Tibial artery (tissue), 4 donors: Measurements from ENCODE around the gene ANKRD40CL.

Experiments
- DNase-seq, 2 donors: peaks; one replicate each; pipeline ENCODE4 v3.0.0-alpha.2; 2019
- H3K27ac ChIP-seq, 2 donors: fragments of 200-600 bp; sonication (generic) in 1 of 2; 1 replicate in 1 of 2; 2 replicates in 1 of 2; pipeline ENCODE4 v1.5.1; 2018 to 2019; ENCODE audit warnings: mild to moderate bottlenecking in 1 of 2
- H3K27me3 ChIP-seq, 2 donors: fragments of 200-600 bp; sonication (generic) in 1 of 2; one replicate each; pipeline versions ENCODE4 v1.5.1 to v1.6.0; 2016 to 2019
- H3K36me3 ChIP-seq, 3 donors: fragments of 200-600 bp; sonication (generic) in 2 of 3; one replicate each; pipeline ENCODE4 v1.5.1; 2016 to 2019; ENCODE audit warnings: mild to moderate bottlenecking in 2 of 3
- H3K4me1 ChIP-seq, 4 donors: fragments of 200-600 bp; sonication (generic) in 2 of 4; 1 replicate in 3 of 4; 2 replicates in 1 of 4; pipeline ENCODE4 v1.5.1; 2016 to 2019
- H3K4me3 ChIP-seq, 2 donors: fragments of 200-600 bp; sonication (generic) in 1 of 2; 1 replicate in 1 of 2; 2 replicates in 1 of 2; pipeline ENCODE4 v1.5.1; 2018 to 2019; ENCODE audit warnings: mild to moderate bottlenecking in 2 of 2
- H3K9me3 ChIP-seq, 3 donors: fragments of 200-600 bp; sonication (generic) in 1 of 3; one replicate each; pipeline ENCODE4 v1.5.1; 2016 to 2019
- intact Hi-C: fragments of 100-400 bp; cut with DNase I; formaldehyde crosslinking; loops from one replicate; pipeline ENCODE4 v1.15.0; 2023; ENCODE audit warnings: low total_unique reads
- TF ChIP-seq, protein P1 (sequence below), 2 experiments: fragments of 200-600 bp in 1 of 2; fragments of 450-650 bp in 1 of 2; IDR thresholded peaks; one replicate each; pipeline ENCODE4 v1.5.1; 2017 to 2019; ENCODE audit warnings: antibody characterized with exemption in 2 of 2, mild to moderate bottlenecking in 1 of 2, moderate library complexity in 1 of 2

ANKRD40CL gene

DNA sequence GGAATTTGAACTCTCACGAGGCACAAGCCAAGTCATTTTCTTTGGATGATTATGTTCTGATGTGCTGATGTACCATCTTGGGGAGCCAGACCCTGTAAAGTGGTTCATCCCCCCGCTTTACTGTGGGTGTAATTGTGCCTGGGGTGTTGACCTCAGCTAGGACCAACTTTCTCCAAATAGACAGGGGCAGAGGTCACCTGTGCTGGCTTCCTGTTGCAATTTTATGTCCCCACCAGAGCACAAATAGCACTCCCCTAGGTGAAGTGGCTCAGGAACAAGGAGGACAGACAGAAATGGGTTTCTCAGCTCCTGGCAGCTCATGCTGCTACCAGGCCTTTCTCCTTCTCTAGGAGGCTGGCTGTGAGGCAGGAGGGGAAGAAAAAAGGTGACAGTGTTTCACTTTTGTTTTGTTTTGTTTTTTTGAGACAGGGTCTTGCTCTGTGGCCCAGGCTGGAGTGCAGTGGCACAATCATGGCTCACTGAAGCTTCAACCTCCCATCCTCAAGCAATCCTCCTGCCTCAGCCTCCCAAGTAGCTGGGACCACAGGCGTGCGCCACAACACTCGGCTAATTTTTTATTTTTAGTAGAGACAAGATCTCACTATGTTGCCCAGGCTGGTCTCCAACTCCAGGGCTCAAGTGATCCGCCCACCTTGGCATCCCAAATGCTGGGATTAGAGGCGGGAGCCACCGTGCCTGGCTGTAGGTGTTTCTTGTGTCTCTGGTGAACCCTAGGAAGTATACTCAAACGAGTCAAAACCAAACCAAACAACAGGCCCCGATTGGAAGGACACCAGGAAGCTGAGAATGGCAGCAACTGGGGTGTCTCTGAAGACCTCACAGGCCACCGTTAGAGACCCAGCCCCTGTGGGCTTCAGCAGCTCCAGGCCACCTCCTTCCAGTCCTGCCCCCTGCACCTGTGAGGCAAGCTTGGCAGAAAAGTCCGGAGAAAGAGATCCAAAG lies 35.6 kb upstream of the ANKRD40CL start:
- Histone ChIP-seq H3K4me3 (no peak overlapping the region), H3K4me1 (peaks cover 0 to 16% (median 4%) of the 10 kb centered on the region in 4 donors)

DNA sequence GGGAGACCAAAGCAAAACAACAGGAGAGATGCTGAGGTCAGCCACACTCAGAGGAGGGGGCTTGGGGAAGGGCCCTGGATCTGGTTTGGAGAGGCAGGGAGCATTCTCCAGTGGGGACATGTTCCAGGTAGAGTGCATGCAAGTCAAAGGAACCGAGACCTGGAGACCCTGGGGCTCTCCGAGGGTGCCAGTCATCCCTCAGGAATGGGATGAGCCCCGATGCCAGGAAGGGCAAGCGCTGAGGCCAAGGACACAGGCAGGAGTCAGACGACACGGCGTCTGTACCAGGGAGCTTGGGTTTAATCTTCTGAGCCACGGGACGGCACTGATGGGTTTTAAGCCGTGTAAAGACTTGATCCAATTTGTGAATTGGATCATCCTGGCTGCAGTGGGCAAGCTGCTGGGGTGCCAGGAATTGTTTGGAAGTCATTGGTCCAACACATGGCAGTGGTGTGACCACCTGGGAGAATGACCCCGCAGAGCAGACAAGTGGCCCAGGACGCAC lies 32.9 kb upstream of the ANKRD40CL start:
- no peak overlapping the region for H3K27ac ChIP-seq
- H3K9me3 ChIP-seq, result no peaks in the 10 kb centered on the region
- DNase-seq, result no peak
- TF ChIP-seq, protein P1, sequence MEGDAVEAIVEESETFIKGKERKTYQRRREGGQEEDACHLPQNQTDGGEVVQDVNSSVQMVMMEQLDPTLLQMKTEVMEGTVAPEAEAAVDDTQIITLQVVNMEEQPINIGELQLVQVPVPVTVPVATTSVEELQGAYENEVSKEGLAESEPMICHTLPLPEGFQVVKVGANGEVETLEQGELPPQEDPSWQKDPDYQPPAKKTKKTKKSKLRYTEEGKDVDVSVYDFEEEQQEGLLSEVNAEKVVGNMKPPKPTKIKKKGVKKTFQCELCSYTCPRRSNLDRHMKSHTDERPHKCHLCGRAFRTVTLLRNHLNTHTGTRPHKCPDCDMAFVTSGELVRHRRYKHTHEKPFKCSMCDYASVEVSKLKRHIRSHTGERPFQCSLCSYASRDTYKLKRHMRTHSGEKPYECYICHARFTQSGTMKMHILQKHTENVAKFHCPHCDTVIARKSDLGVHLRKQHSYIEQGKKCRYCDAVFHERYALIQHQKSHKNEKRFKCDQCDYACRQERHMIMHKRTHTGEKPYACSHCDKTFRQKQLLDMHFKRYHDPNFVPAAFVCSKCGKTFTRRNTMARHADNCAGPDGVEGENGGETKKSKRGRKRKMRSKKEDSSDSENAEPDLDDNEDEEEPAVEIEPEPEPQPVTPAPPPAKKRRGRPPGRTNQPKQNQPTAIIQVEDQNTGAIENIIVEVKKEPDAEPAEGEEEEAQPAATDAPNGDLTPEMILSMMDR (IDR thresholded peaks at IDR 0.05), result no peak
- no peaks in the 10 kb centered on the region for H3K27me3 ChIP-seq
- H3K36me3 ChIP-seq, result no peaks in the 10 kb centered on the region
- peaks cover 0 to 6% (median 0%) of the 10 kb centered on the region in 4 donors for H3K4me1 ChIP-seq
- no peak overlapping the region for H3K4me3 ChIP-seq
- intact Hi-C loops, result no loop called here

More for the DNA sequence above, 35.6 kb upstream of the ANKRD40CL start:
- no peak for DNase-seq
- TF ChIP-seq, protein P1 (IDR thresholded peaks at IDR 0.05), result no peak
- H3K36me3 ChIP-seq, result no peaks in the 10 kb centered on the region
- no peaks in the 10 kb centered on the region for H3K27me3 ChIP-seq
- intact Hi-C loops, result no loop called here
- no peaks in the 10 kb centered on the region for H3K9me3 ChIP-seq
- no peak overlapping the region for H3K27ac ChIP-seq

DNA sequence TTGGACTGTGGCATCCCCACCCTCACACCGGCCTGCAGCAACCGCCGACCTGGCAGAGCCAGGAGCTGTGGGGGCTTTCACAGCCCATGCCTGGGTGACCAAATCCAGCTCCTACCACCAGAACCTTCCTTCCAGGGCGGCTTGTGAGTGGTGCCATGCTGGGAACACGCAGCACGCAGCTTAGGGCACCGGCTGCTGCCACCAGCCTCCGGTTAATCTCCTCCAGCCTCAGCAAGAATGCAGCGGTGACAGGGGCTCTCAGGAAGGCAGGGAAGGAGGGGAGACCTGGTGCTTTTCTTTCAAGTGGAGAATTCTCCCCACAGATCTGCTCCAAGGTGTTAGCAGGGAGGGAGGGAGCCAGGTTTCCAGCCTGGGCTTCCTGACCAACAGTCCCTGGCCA lies 32.3 kb upstream of the ANKRD40CL start:
- H3K27ac ChIP-seq, result no peak overlapping the region
- H3K4me1 ChIP-seq, result peaks cover 0 to 6% (median 0%) of the 10 kb centered on the region in 4 donors
- intact Hi-C loops, result no loop called here
- no peaks in the 10 kb centered on the region for H3K9me3 ChIP-seq
- H3K4me3 ChIP-seq, result no peak overlapping the region
- H3K27me3 ChIP-seq, result no peaks in the 10 kb centered on the region
- TF ChIP-seq, protein P1 (IDR thresholded peaks at IDR 0.05), result no peak
- no peak for DNase-seq
- no peaks in the 10 kb centered on the region for H3K36me3 ChIP-seq

DNA sequence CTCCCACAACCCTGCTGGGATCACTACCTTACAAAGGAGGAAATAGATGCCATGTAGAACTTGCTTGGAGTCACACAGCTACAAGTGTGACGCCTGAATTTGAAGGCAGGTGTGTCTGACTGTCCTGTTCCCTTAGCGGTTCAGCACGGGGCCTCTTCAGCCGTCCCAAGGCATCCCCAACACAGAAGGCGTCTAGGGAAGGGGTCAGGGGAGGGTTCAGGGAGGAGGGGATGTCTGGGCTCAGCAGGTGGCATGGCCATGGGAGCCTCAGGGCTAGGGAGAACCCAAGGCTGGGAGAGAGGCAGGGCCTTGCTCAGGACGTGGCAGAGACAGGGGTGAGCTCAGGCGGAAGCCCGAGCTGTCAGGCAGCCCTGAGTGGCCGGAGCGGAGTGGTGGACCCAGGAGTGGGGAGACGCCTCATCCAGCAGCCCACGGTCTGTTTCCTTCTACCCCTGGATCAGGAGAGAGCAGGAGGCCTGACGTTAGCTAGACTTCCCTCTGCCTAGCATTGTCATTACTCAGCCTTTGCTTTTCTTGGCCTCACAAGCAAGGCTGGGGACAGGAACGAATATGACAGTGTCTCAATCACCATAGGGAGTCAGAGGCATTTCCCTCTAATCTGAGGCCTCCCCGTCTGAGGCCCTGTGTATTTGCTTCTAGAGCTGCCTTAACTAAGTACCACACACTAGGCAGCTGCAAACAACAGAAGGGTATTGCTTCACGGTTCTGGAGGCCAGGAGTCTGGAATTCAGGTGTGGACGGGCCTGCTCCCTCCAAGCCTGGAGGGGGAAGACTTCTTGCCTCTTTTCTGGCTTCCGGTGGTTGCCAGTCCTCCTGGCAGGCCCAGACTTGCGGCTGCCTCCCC lies 31.3 kb upstream of the ANKRD40CL start:
- Histone ChIP-seq H3K27ac (no peak overlapping the region), H3K9me3 (no peaks in the 10 kb centered on the region), H3K27me3 (no peaks in the 10 kb centered on the region), H3K4me3 (no peak overlapping the region), H3K36me3 (no peaks in the 10 kb centered on the region), H3K4me1 (peaks cover 0 to 6% (median 0%) of the 10 kb centered on the region in 4 donors)
- no peak for DNase-seq
- intact Hi-C loops, result no loop called here
- TF ChIP-seq, protein P1 (IDR thresholded peaks at IDR 0.05), result no peak

DNA sequence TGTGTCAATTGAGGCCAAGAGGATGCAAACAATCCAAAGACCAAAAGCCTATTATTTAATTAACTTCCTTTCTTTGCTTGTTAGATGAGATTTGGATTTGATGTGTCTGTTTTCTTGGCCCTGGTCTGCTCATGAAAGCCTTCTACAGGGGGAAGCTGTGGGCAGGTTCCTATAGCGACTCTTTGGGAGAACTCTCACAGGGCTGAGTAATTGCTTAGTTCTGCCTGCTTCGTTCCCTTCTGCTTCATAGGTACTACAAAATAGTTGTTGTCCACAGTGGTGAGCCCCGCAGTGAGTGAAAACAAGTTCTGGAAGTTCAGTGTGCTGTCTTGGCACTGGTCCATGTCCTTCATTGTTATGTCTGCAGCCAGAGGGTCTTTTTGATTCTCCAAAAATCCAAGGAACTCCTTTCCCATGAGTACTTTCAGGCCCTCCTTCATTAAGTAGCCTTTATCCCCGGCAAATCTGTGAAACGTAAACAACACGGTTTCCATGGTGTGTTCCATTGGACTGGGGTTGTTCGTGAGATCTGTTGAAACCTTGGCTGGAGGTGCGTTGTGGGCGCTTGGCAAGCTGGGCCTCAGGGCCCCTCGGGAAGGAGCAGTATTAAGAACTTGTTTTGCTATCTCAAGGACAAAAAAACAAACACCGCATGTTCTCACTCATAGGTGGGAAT lies 30.0 kb upstream of the ANKRD40CL start:
- Histone ChIP-seq H3K27me3 (no peaks in the 10 kb centered on the region), H3K27ac (no peak overlapping the region), H3K4me3 (no peak overlapping the region), H3K9me3 (no peaks in the 10 kb centered on the region), H3K4me1 (peaks cover 0 to 6% (median 0%) of the 10 kb centered on the region in 4 donors), H3K36me3 (no peaks in the 10 kb centered on the region)
- intact Hi-C loops, result no loop called here
- TF ChIP-seq, protein P1 (IDR thresholded peaks at IDR 0.05), result no peak
- no peak for DNase-seq
